ENCODE measurements around the gene ANKRD17. TPM values are rescaled to one million over a fixed set of nuclear protein-coding genes. Genes with fewer than 3 reads are reported as not detected.
A peak's percentile ranks its signal among the peaks of the same experiment; 100 is the strongest.

The ANKRD17 gene
- total and polyA plus RNA-seq, 9 of the 15 experiments (the other 6 are each of a cell fraction or from before 2014, with no cell fraction given), result 25.5 to 86.9 (median 52.2) TPM

DNA sequence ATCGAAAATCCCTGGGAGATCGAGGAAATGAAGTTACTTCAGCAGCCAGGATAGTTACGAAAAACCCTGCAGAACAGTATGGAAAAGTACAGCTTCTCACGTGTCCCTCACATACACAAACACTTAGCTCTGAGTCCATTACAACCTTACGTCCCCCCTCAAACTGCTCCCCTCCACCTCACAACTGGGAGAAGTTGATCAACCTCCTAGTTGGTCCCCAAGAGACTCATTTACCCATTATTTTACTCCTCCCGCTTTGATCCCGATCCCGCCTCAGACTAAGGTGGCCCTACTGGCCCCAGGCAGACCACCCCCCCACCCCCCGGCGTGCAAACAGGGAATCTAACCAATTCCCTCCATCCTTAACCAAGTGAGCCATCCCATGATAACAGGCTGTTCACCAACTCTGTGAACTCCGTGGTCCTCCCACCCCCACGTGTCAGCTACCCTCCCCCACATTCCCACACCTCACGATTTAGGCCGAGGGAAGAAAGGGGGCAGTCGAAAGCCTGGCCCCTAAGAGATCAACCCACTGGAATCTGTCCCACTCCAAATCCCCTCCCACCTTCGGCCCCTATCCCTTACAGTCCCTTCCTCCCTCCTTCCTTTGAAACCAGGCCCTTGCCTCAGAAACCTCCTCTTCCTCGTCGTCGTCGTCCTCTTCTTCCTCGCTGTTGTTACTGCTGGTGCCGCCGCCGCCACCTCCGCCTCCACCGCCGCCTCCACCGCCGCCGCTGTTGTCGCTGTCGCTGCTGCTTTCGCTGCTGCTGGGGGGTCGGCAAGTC, 755 bp downstream of the ANKRD17 start (continued):
- TF ChIP-seq, protein P1, sequence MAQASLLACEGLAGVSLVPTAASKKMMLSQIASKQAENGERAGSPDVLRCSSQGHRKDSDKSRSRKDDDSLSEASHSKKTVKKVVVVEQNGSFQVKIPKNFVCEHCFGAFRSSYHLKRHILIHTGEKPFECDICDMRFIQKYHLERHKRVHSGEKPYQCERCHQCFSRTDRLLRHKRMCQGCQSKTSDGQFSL (CRISPR knock-in tag; IDR thresholded peaks at IDR 0.05), result peak; percentile 57; the same call in 1 of the 2 replicates
- TF ChIP-seq, protein P1 (tag; IDR thresholded peaks at IDR 0.05), result 0 out of 4 replicates have a peak, but pooled peaks of 1 of the 2 experiments have one; percentile 35
- TF ChIP-seq ATF3 (IDR thresholded peaks at IDR 0.05) (no peak), ATF3 (CRISPR knock-in tag; conservative IDR thresholded peaks at IDR 0.05) (no peak), ETV1 (tag; conservative IDR thresholded peaks at IDR 0.05; ENCODE audit: low read depth) (no peak), NFRKB (IDR thresholded peaks at IDR 0.05; ENCODE audit: low read depth) (0 out of 2 replicates have a peak, but pooled peaks have one; percentile 26), HLTF (IDR thresholded peaks at IDR 0.05) (peak; percentile 75; the same call in 1 of the 2 replicates)

DNA sequence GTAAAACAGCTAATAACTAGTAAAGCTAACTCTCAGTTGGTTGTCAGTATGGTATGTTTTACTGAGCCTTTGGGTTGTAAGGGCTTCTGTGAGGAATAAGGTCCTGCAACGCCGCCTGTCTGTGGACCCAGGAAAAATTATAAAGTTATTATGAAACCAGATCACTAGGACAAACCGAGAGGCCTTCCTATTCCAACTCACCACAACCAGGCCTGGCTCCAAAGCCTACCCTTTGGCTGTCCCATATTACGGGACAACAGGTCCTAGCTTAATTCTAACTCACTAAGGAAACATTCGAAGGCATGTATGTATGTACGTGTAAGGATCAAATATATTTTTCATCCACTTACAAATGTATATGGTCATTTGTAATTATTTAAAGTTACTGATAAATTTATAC, 1.4 kb downstream of the ANKRD17 start:
- peaks cover 89% of the 10 kb centered on the region for H3K79me2 ChIP-seq (ENCODE audit: control insufficient read depth, insufficient read depth, low read length)
- H3K9me3 ChIP-seq (replicated peaks; ENCODE audit: control insufficient read depth, insufficient read depth, low read depth, low read length), result no peaks in the 10 kb centered on the region
- H3K4me3 ChIP-seq, result peak overlapping the region; percentile 97
- no peaks in the 10 kb centered on the region for H3K9me1 ChIP-seq (ENCODE audit: control insufficient read depth, insufficient read depth, low read length)
- H3K9ac ChIP-seq (ENCODE audit: insufficient read depth in 1 of 2, low read depth in 2 of 2, low read length in 2 of 2), result peak overlapping the region in 1 of 2 experiments; percentile 98; a peak in 2 of 4 replicates
- H4K20me1 ChIP-seq (replicated peaks; ENCODE audit: control insufficient read depth, insufficient read depth, low read length), result peaks cover 13% of the 10 kb centered on the region; the same call in 1 of the 2 replicates
- H3K4me1 ChIP-seq (replicated peaks in 1 of 2; ENCODE audit: control insufficient read depth in 2 of 2, insufficient read depth in 2 of 2, low read length in 2 of 2), result no peaks in the 10 kb centered on the region; a peak in 1 of 5 replicates
- H3K27ac ChIP-seq (ENCODE audit: extremely low read depth, low read depth, low read length), result peak overlapping the region; percentile 97
- H3K27me3 ChIP-seq (ENCODE audit: control insufficient read depth in 2 of 2, insufficient read depth in 2 of 2, low read length in 2 of 2), result no peaks in the 10 kb centered on the region
- peak; percentile 82 for FAIRE-seq
- peaks cover 45% of the 10 kb centered on the region for H3K36me3 ChIP-seq (ENCODE audit: control insufficient read depth, insufficient read depth, low read length)
- ChIA-PET POLR2A (interaction anchor here (0.6 to 2.3 kb wide), 8 partner anchors 9 to 891 kb away, joined by 3 to 8 read pairs (median 3); no protein-coding TSS in a partner anchor), CTCF (ENCODE audit: low intra/inter-chr PET ratio) (no interaction called here)
- WGBS (ENCODE audit: insufficient coverage, low coverage, missing lambda C conversion rate), result 1% methylated on average over 6 of the region's 6 CpGs
- in situ Hi-C loops (cut with MboI) (no loop called here), intact Hi-C loops (cut with micrococcal nuclease) (loop anchor here (5.0 to 10.0 kb wide), 6 partner anchors 35 to 932 kb away; no protein-coding TSS in a partner anchor)
- peak overlapping the region; percentile 100 for H3K4me2 ChIP-seq (ENCODE audit: insufficient read depth, low read length)
- TSS peak; percentile 36 for BruUV-seq (replicated peaks)
- peak; percentile 26 to 86 (median 44) for DNase-seq (ENCODE audit: extremely low read depth in 1 of 4, low spot score in 3 of 4)
- peak overlapping the region; percentile 30 for H2AFZ ChIP-seq (ENCODE audit: low read depth, low read length)
- ATAC-seq, result peak; percentile 76
- TF ChIP-seq SMAD4 (CRISPR knock-in tag; conservative IDR thresholded peaks at IDR 0.05) (no peak), PRPF4 (IDR thresholded peaks at IDR 0.05; ENCODE audit: insufficient read depth, low read depth, low read length, poor library complexity, severe bottlenecking) (no peak), CEBPB (tag; IDR thresholded peaks at IDR 0.05) (peak; percentile 56), EP400 (IDR thresholded peaks at IDR 0.05) (no peak), DPF2 (IDR thresholded peaks at IDR 0.05) (no peak), L3MBTL2 (IDR thresholded peaks at IDR 0.05) (peak; percentile 6; the same call in 1 of the 2 replicates), ZNF165 (CRISPR knock-in tag; IDR thresholded peaks at IDR 0.05; ENCODE audit: borderline replicate concordance) (no peak), E4F1 (CRISPR knock-in tag; IDR thresholded peaks at IDR 0.05; ENCODE audit: borderline replicate concordance) (no peak), ARNT (IDR thresholded peaks at IDR 0.05) (no peak)
